Fibroblast of pulmonary artery (primary cell): ENCODE results near the gene KDM4C.

ENCODE experiments used
- DNase-seq: peaks from one replicate; pipeline ENCODE4 v3.0.0-alpha.2; 2010; ENCODE audit warnings: low read depth
- H3K4me3 ChIP-seq: replicated peaks from 2 replicates; pipeline ENCODE4 v1.5.1; 2011; ENCODE audit warnings: low read depth, mild to moderate bottlenecking, control low read depth, low read length, moderate library complexity
- CTCF ChIP-seq: IDR thresholded peaks from 2 replicates; pipeline ENCODE4 v1.5.1; 2011; ENCODE audit warnings: mild to moderate bottlenecking, control low read depth, low read length, inconsistent platforms; ENCODE audit errors: missing control alignments

Gene KDM4C

GRCh38 chr9:6897207-6897822 is 139.5 kb downstream of the KDM4C start:
- DNase-seq = no peak
- no peak for TF ChIP-seq CTCF
- no peak overlapping the region for H3K4me3 ChIP-seq

GRCh38 chr9:6897898-6898302 is 140.1 kb downstream of the KDM4C start:
- no peak for DNase-seq
- TF ChIP-seq CTCF = no peak
- H3K4me3 ChIP-seq = no peak overlapping the region

GRCh38 chr9:6899274-6899673 is 141.5 kb downstream of the KDM4C start:
- H3K4me3 ChIP-seq = no peak overlapping the region
- no peak for DNase-seq
- TF ChIP-seq CTCF = no peak

- DNase-seq = no peak
These were observed 142.7 kb downstream of the KDM4C start for GRCh38 chr9:6900440-6900883.

GRCh38 chr9:6901180-6901579 is 143.4 kb downstream of the KDM4C start:
- TF ChIP-seq CTCF = no peak
- no peak for DNase-seq
- no peak overlapping the region for H3K4me3 ChIP-seq

More at GRCh38 chr9:6900440-6900883, 142.7 kb downstream of the KDM4C start:
- no peak for TF ChIP-seq CTCF
- no peak overlapping the region for H3K4me3 ChIP-seq

- DNase-seq = peak; percentile 29
- TF ChIP-seq CTCF = no peak
- H3K4me3 ChIP-seq = no peak overlapping the region
These were observed 144.7 kb downstream of the KDM4C start for GRCh38 chr9:6902423-6902822.

- no peak for TF ChIP-seq CTCF
- DNase-seq = no peak
These were observed 146.6 kb downstream of the KDM4C start for GRCh38 chr9:6904371-6904770.

More at GRCh38 chr9:6904371-6904770, 146.6 kb downstream of the KDM4C start:
- H3K4me3 ChIP-seq = no peak overlapping the region
